Effector CD8-positive, alpha-beta T cell (primary cell): ENCODE results near the gene ACTMAP.
"Not testable (repeated sequence)": the region's sequence is repeated elsewhere in the genome, so short reads cannot be mapped to it uniquely, and the experiment has no call there.

Source experiments
- DNase-seq: peaks from one replicate; lab custom pipeline; 2025; lab: John Stamatoyannopoulos, UW

The ACTMAP gene

GRCh38 chr19:40776364-40776763 lies 26.1 kb upstream of the ACTMAP start:
- DNase-seq = no peak

- DNase-seq = no peak
These were observed 25.4 kb upstream of the ACTMAP start for GRCh38 chr19:40775632-40776022.

- DNase-seq = no peak
These were observed 24.8 kb upstream of the ACTMAP start, which contains the start of gene MIA for GRCh38 chr19:40774916-40775631. Gene MIA, plus strand, starts transcription at chr19:40775521. Its CDS starts 22 bp downstream, at chr19:40775543.

- not testable (repeated sequence) for DNase-seq
These were observed 21.0 kb upstream of the ACTMAP start for GRCh38 chr19:40771101-40771862.

- DNase-seq = no peak
These were observed 18.6 kb upstream of the ACTMAP start for GRCh38 chr19:40768869-40769268.

- not testable (repeated sequence) for DNase-seq
These were observed 16.1 kb upstream of the ACTMAP start for GRCh38 chr19:40766385-40766784.

- no peak for DNase-seq
These were observed 13.7 kb upstream of the ACTMAP start for GRCh38 chr19:40763963-40764362.

GRCh38 chr19:40763526-40763925 lies 13.2 kb upstream of the ACTMAP start:
- no peak for DNase-seq

GRCh38 chr19:40762754-40763470 lies 12.6 kb upstream of the ACTMAP start:
- no peak for DNase-seq

- DNase-seq = no peak
These were observed 9.1 kb upstream of the ACTMAP start for GRCh38 chr19:40759352-40759751.

GRCh38 chr19:40758491-40758890 lies 8.2 kb upstream of the ACTMAP start:
- no peak for DNase-seq

GRCh38 chr19:40756502-40757110 lies 6.3 kb upstream of the ACTMAP start:
- DNase-seq = no peak

GRCh38 chr19:40755791-40756190 lies 5.5 kb upstream of the ACTMAP start:
- DNase-seq = no peak

GRCh38 chr19:40755248-40755624 lies 5.0 kb upstream of the ACTMAP start:
- no peak for DNase-seq

GRCh38 chr19:40754611-40755247 lies 4.5 kb upstream of the ACTMAP start:
- no peak for DNase-seq

- no peak for DNase-seq
These were observed 2.0 kb upstream of the ACTMAP start for GRCh38 chr19:40752257-40752781.

GRCh38 chr19:40750874-40751537 lies 729 bp upstream of the ACTMAP start, which contains the start of gene SNRPA:
Gene SNRPA, plus strand, starts transcription at chr19:40751203. Its CDS starts 206 bp downstream, at chr19:40751409.
- peak; percentile 91 for DNase-seq

GRCh38 chr19:40747536-40747935 lies 2.7 kb downstream of the ACTMAP start:
- no peak for DNase-seq

GRCh38 chr19:40745402-40745780 lies 4.9 kb downstream of the ACTMAP start:
- DNase-seq = no peak

- no peak for DNase-seq
These were observed 5.5 kb downstream of the ACTMAP start for GRCh38 chr19:40744554-40745401.
